A204.1 (cell line): ENCODE measurements around the gene PRICKLE2.

Experiments
- FAIRE-seq: peaks from 2 replicates; lab custom pipeline; 2012; peaks lifted over from hg19 to GRCh38; lab: Jason Lieb, UNC

PRICKLE2 gene

DNA sequence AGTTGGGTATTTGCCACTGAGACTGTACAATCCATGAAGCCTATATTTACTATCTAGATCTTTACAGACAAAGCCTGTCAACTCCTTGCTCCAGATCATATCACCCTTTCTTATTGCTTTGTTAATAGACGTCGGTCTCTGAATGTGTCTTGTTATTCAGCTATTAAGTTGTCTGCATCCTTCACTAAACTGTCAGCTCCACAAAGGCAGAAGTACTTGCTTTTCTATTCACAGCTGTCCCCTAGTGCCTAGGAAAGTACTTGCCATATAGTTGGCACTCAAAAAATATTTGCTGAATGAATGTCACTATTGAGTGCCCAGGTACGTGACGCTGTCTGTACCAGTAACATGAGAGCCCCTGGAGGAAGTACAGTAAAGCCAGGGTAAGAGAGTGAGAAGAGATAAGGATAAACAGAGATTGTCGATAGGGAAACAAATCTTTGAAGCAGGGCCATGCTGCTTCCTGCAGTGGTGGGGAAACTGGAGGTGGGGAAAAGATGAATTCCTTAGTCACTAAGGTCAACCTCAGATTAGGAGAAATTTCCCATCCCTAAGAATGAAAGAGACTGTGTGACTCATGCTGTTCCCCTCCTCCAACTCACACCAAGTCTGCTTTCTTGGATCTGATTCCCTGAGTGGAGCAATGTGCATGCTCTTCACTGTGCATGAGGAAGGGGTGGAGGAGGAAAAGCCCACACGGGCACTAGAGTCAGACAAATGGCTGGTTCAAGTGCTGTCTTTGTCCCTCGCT is 36.3 kb downstream of the PRICKLE2 start:
- FAIRE-seq: no peak

DNA sequence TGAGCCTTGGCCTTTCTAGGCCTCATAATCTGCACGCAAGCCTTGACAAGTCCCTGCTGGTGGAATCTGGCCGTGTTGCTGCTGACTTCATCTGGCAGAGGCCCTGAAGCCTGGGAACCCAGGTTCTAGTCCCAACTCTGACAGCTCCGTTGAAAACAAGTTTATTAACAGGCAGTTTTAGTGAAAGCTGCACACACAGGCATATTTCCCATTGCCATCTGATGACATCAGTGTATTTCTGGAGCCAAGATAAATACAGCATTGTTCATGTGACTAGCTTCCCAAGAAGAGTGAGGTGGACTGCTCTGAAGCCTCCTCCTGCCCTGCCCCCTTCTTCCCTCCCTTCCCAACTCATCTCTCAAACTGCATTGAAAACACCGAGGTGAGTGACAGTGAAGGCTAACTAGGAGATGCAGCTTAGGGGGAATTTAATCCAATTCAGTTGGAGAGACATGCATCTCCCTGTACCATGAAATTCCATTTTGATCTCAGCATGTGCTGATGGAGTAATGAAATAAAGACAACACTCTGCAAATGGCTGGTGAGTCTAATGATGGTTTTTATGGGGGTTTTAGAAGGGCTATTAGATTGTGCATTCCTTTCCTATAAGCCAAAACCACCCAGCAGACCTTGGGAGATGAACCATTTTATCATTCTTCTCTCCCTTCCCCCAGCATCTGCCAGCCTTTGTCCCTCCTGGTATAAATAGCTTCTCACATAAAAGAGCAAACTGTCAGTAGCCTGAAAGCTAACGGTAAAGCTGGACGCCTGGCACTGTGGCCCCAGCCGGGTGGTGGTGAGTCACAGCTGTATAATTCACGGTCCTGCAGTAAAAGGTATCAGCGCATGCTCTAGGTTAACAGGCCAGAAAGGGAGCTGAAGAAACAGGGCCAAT is 38.0 kb downstream of the PRICKLE2 start:
- FAIRE-seq: no peak

GRCh38 chr3:64186667-64187064 is 38.6 kb downstream of the PRICKLE2 start:
- no peak for FAIRE-seq

- FAIRE-seq: no peak
Measured at GRCh38 chr3:64185436-64185835, 39.8 kb downstream of the PRICKLE2 start.

GRCh38 chr3:64184621-64185020 is 40.6 kb downstream of the PRICKLE2 start:
- FAIRE-seq: no peak

GRCh38 chr3:64179860-64180259 is 45.4 kb downstream of the PRICKLE2 start:
- no peak for FAIRE-seq

DNA sequence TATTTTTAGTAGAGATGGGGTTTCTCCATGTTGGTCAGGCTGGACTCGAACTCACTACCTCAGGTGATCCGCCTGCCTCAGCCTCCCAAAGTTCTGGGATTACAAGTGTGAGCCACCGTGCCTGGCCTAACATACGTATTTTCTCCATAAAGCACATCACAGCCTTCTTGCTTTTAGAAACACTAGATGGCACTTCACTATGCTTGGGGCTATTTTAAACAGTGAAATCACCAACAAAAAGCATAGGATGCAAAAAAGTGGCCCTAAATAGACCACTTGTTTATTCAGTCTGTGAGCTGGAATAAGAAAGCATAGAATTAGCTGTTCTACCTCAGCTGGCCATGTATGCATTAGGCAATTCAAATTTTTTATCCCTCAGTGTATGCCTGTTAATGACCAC is 46.0 kb downstream of the PRICKLE2 start:
- no peak for FAIRE-seq

- FAIRE-seq: no peak
Measured at GRCh38 chr3:64178419-64178818, 46.8 kb downstream of the PRICKLE2 start.

- no peak for FAIRE-seq
Measured at GRCh38 chr3:64176461-64176996, 48.7 kb downstream of the PRICKLE2 start.

GRCh38 chr3:64174328-64174727 is 50.9 kb downstream of the PRICKLE2 start:
- FAIRE-seq: no peak

- FAIRE-seq: no peak
Measured at GRCh38 chr3:64173563-64173962, 51.7 kb downstream of the PRICKLE2 start.

- FAIRE-seq: no peak
Measured at GRCh38 chr3:64170270-64170669, 55.0 kb downstream of the PRICKLE2 start.

GRCh38 chr3:64167868-64168267 is 57.4 kb downstream of the PRICKLE2 start:
- FAIRE-seq: no peak

DNA sequence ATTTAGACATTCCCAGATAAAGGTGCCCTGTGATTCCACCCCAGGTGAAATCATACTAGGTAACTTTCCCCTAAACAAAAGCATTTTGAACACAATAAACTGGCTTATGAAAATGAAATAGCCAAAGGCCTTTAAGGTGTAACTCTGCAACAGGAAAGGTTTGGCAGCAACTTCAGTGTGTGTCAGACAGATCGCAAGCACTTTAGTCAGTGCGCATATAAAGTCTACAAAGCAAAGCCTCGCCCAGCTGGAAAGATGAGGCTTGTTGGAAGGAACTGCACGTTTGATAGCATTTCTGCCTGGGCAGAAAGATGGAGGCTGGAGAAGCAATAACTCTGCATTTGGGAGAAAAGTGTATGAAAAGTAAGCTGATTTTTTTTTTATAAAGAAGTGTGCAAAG is 57.9 kb downstream of the PRICKLE2 start:
- no peak for FAIRE-seq

- no peak for FAIRE-seq
Measured at GRCh38 chr3:64166584-64167162, 58.6 kb downstream of the PRICKLE2 start.

DNA sequence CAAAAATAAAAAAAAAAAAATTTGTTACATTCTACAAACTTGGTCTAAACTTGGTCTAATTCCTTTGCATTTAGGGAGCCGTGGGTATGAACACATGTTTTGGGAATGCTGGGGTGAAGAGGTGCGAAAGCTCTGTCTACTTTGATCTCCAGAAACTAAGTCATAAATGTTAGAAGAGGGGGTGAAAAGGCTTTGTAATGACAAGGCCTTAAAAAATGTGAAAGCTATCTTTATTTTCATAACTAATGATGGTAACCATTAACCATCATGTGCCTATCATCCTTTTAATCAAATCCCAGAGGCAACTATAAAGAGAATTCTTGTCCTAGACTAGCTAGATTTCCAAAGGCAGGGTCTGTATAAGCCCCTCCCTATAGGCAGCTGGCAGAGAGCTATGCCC is 60.9 kb downstream of the PRICKLE2 start:
- no peak for FAIRE-seq

DNA sequence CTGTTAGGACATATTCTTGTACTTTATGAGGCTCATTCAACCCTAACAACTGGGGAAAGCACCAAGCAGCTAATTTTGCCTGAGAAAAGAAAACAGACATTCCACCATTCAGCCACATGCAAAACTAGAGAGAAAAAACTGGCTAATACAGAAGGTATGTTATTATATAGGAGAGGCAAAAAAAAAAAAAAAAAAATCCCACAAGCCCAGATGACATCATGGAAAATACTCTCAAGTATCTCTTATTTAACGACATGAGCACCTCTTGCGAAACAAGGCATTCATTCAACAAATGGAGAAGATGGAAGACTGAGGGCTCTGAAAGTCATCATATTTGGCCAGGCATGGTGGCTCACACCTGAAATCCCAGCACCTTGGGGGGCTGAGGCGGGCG is 61.5 kb downstream of the PRICKLE2 start:
- FAIRE-seq: no peak

DNA sequence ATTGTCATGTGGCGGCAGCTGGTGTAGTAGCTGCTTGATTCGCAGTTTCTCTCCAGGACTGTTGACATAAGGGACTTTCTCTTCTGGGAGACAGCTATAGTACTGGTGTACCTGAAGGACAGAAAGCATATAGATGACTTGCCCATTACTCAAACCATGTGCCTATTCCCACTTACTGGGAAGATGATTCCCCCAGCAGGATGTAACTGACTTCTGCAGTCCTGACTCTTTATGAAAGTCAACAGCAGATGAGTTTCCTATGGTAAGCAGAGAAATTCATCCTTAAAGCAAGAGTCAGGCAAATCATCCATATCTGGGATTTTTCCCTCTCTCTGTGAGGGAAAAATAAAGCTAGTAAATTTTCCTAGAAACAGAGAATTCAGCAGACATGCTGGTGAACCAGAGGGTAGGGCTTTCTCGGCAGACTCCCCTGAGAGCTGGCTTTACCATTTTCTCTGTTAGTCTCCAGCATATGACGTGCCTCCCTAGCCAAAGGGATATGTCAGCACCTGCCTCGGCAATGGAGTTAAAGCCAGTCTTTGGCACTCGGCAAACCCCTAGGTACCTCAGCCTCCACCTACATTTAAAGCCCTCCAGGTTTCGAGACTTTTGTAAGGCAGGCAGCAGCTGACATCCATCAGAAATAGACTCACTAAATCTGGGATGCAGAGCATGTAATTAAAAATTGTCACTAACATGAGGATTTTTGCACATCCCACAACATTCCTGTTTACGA is 62.1 kb downstream of the PRICKLE2 start:
- FAIRE-seq: no peak

GRCh38 chr3:64161481-64161952 is 63.7 kb downstream of the PRICKLE2 start:
- FAIRE-seq: no peak

GRCh38 chr3:64160000-64160695 is 65.1 kb downstream of the PRICKLE2 start:
- no peak for FAIRE-seq

DNA sequence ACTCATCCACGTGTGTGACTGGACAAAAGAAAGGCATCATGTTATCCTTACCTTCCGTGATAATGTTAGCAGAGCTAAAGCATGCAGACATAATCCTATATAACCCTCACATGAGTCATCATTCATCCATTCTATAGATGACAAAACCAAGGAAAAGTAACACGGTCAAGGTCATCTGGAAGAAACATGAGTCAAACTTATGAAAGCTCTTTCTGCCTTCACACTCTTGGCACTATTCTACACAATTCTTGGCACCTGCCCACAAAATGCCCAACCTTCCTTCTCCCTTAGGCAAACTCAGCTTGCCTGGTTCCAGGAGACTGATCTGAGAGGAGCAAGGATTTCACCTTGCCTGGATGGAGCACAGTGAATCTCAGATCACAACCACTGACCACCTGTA is 66.9 kb downstream of the PRICKLE2 start:
- FAIRE-seq: no peak
